A673 (cell line): ENCODE measurements around the gene TNS3. TPM values are rescaled to one million over a fixed set of nuclear protein-coding genes. Genes with fewer than 3 reads are reported as not detected.

ENCODE experiments used
- BruUV-seq: library from RNA; stranded (reverse); fragments of 400-500 nt; replicated peaks from 2 replicates; lab custom pipeline; 2021; lab: Mats Ljungman, UMichigan
- CTCF ChIA-PET: fragments of 300-600 bp; sonication (Branson Sonifier 250); formaldehyde crosslinking; loops from one replicate; lab custom pipeline; 2022; ENCODE audit warnings: antibody characterized with exemption; lab: Charles Lee
- POLR2A ChIA-PET: fragments of 300-600 bp; sonication (Branson Sonifier 250); formaldehyde crosslinking; loops from one replicate; lab custom pipeline; 2022; ENCODE audit warnings: antibody characterized with exemption; ENCODE audit not compliant: low non-redundant PET; lab: Charles Lee
- DNase-seq: peaks from one replicate; pipeline ENCODE4 v3.0.0-alpha.2; 2015; ENCODE audit warnings: low spot score
- H3K27ac ChIP-seq: fragments of 200-600 bp; sonication (generic); 2 replicates; pipeline ENCODE4 v1.5.1; 2016; ENCODE audit warnings: mixed run types, low read depth, mild to moderate bottlenecking, mixed read lengths, antibody characterized with exemption, low read length; ENCODE audit not compliant: poor library complexity, severe bottlenecking
- H3K27me3 ChIP-seq: fragments of 200-600 bp; sonication (generic); replicated peaks from 2 replicates; pipeline ENCODE4 v1.6.1; 2017; ENCODE audit warnings: mixed run types, low read depth, mild to moderate bottlenecking, mixed read lengths, antibody characterized with exemption, low read length; ENCODE audit not compliant: insufficient read depth, poor library complexity
- H3K36me3 ChIP-seq: fragments of 200-600 bp; sonication (generic); 2 replicates; pipeline ENCODE4 v1.6.1; 2016; ENCODE audit warnings: mixed run types, mild to moderate bottlenecking, mixed read lengths, antibody characterized with exemption, low read length; ENCODE audit not compliant: insufficient read depth, poor library complexity, severe bottlenecking
- H3K4me1 ChIP-seq: fragments of 200-600 bp; sonication (generic); 2 replicates; pipeline ENCODE4 v1.6.1; 2017; ENCODE audit warnings: mixed run types, mild to moderate bottlenecking, mixed read lengths, antibody characterized with exemption, low read length; ENCODE audit not compliant: insufficient read depth, poor library complexity, severe bottlenecking
- H3K4me3 ChIP-seq: fragments of 200-600 bp; sonication (generic); 2 replicates; pipeline ENCODE4 v1.5.1; 2016; ENCODE audit warnings: low read depth, mixed run types, mild to moderate bottlenecking, mixed read lengths, low read length; ENCODE audit not compliant: poor library complexity, severe bottlenecking
- H3K9me3 ChIP-seq: fragments of 200-600 bp; sonication (generic); 2 replicates; pipeline ENCODE4 v1.6.1; 2016; ENCODE audit warnings: mixed run types, low read depth, mild to moderate bottlenecking, mixed read lengths, antibody characterized with exemption, low read length; ENCODE audit not compliant: poor library complexity, severe bottlenecking
- CTCF ChIP-seq: fragments of 300-800, 200-600 bp; sonication (generic); conservative IDR thresholded peaks from 2 replicates; pipeline ENCODE4 v1.5.1; 2017; ENCODE audit warnings: low read depth, mild to moderate bottlenecking, antibody characterized with exemption, low read length, moderate library complexity, mixed read lengths
- EZH2 ChIP-seq: fragments of 200-600 bp; sonication (generic); IDR thresholded peaks from 2 replicates; pipeline ENCODE4 v1.6.1; 2017; ENCODE audit warnings: borderline replicate concordance, low read depth, mild to moderate bottlenecking, mixed read lengths, antibody characterized with exemption, low read length; ENCODE audit not compliant: poor library complexity, severe bottlenecking
- intact Hi-C: fragments of 100-400 bp; cut with micrococcal nuclease; formaldehyde crosslinking; loops from one replicate; pipeline ENCODE4 v1.10.0; 2022; ENCODE audit not compliant: unreplicated experiment
- total RNA-seq: library from RNA; stranded (reverse); gene quantifications from 2 replicates; pipeline ENCODE4 v1.2.3, GENCODE V29; 2021

Gene TNS3
- total RNA-seq, 1 experiment from 2014 or later = not detected

GRCh38 chr7:47549397-47549796, 32.5 kb downstream of the TNS3 start:
- no peak for DNase-seq
- BruUV-seq = no TSS peak
- Histone ChIP-seq H3K4me1 (no peaks in the 10 kb centered on the region), H3K27ac (no peak overlapping the region), H3K27me3 (peaks cover under 1% of the 10 kb centered on the region), H3K9me3 (no peaks in the 10 kb centered on the region), H3K4me3 (no peak overlapping the region), H3K36me3 (no peaks in the 10 kb centered on the region)
- TF ChIP-seq CTCF (no peak), EZH2 (no peak)
- CTCF ChIA-PET = no interaction called here
- POLR2A ChIA-PET = no interaction called here
- intact Hi-C loops = no loop called here

- intact Hi-C loops = no loop called here
- Histone ChIP-seq H3K27me3 (peaks cover 6% of the 10 kb centered on the region), H3K9me3 (no peaks in the 10 kb centered on the region), H3K4me1 (no peaks in the 10 kb centered on the region), H3K36me3 (no peaks in the 10 kb centered on the region), H3K4me3 (no peak overlapping the region), H3K27ac (no peak overlapping the region)
- no TSS peak for BruUV-seq
- CTCF ChIA-PET = no interaction called here
- POLR2A ChIA-PET = no interaction called here
- no peak for TF ChIP-seq EZH2
- no peak for TF ChIP-seq CTCF
- no peak for DNase-seq
These were observed 33.4 kb downstream of the TNS3 start for GRCh38 chr7:47548546-47548945.

GRCh38 chr7:47546733-47547494, 35.0 kb downstream of the TNS3 start:
- Histone ChIP-seq H3K4me3 (no peak overlapping the region), H3K36me3 (no peaks in the 10 kb centered on the region), H3K9me3 (no peaks in the 10 kb centered on the region), H3K4me1 (no peaks in the 10 kb centered on the region), H3K27me3 (peaks cover 17% of the 10 kb centered on the region), H3K27ac (no peak overlapping the region)
- no peak for DNase-seq
- BruUV-seq = no TSS peak
- intact Hi-C loops = no loop called here
- TF ChIP-seq EZH2 (no peak), CTCF (no peak)
- ChIA-PET CTCF (no interaction called here), POLR2A (no interaction called here)
